SK-N-SH treated with all-trans-retinoic acid at 6 μM for 48 hours (cell line): Measurements from ENCODE around the gene TMEM69.

Experiments
- ARNTL ChIP-seq: fragments of 450-650 bp; formaldehyde crosslinking; IDR thresholded peaks from 2 replicates; pipeline ENCODE4 v1.5.0; 2020; ENCODE audit warnings: low read depth, mild to moderate bottlenecking, moderate library complexity, borderline replicate concordance
- CREB5 ChIP-seq: fragments of 250-450 bp; sonication (Bioruptor Pico); IDR thresholded peaks from 2 replicates; pipeline ENCODE4 v1.5.1; 2020; ENCODE audit warnings: low read depth, mild to moderate bottlenecking, moderate library complexity
- GLIS3 ChIP-seq: fragments of 250-450 bp; sonication (Bioruptor Pico); IDR thresholded peaks from 2 replicates; pipeline ENCODE4 v1.5.0; 2020; ENCODE audit warnings: mild to moderate bottlenecking, moderate library complexity
- ISL1 ChIP-seq: fragments of 250-450 bp; sonication (Bioruptor Pico); IDR thresholded peaks from 2 replicates; pipeline ENCODE4 v2.1.2; 2022; ENCODE audit warnings: mild to moderate bottlenecking, moderate library complexity
- OSR1 ChIP-seq: fragments of 250-450 bp; sonication (Bioruptor Pico); IDR thresholded peaks from 2 replicates; pipeline ENCODE4 v1.8.0; 2022; ENCODE audit warnings: moderate library complexity, mild to moderate bottlenecking, inconsistent platforms
- PATZ1 ChIP-seq: fragments of 250-450 bp; sonication (Bioruptor Pico); IDR thresholded peaks from 2 replicates; pipeline ENCODE4 v1.8.0; 2020; ENCODE audit warnings: mild to moderate bottlenecking, moderate library complexity, borderline replicate concordance
- PPARA ChIP-seq: fragments of 250-450 bp; sonication (Bioruptor Pico); IDR thresholded peaks from 2 replicates; pipeline ENCODE4 v1.5.0; 2020; ENCODE audit warnings: mild to moderate bottlenecking, borderline replicate concordance
- RARB ChIP-seq: fragments of 250-450 bp; sonication (Bioruptor Pico); IDR thresholded peaks from 2 replicates; pipeline ENCODE4 v1.8.0; 2021; ENCODE audit warnings: mild to moderate bottlenecking, moderate library complexity
- SNAI2 ChIP-seq: fragments of 250-450 bp; sonication (Bioruptor Pico); IDR thresholded peaks from 2 replicates; pipeline ENCODE4 v1.5.0; 2020; ENCODE audit warnings: mild to moderate bottlenecking, moderate library complexity
- TOX ChIP-seq: fragments of 250-450 bp; sonication (Bioruptor Pico); IDR thresholded peaks from 2 replicates; pipeline ENCODE4 v1.8.0; 2021; ENCODE audit warnings: mild to moderate bottlenecking, moderate library complexity, borderline replicate concordance
- TSHZ2 ChIP-seq: fragments of 250-450 bp; sonication (Bioruptor Pico); IDR thresholded peaks from 2 replicates; pipeline ENCODE4 v1.5.0; 2020; ENCODE audit warnings: mild to moderate bottlenecking, moderate library complexity
- ZFP30 ChIP-seq: fragments of 450-650 bp; formaldehyde crosslinking; IDR thresholded peaks from 2 replicates; pipeline ENCODE4 v1.5.0; 2022; ENCODE audit warnings: mild to moderate bottlenecking, moderate library complexity
- ZNF70 ChIP-seq: fragments of 450-650 bp; formaldehyde crosslinking; IDR thresholded peaks from 2 replicates; pipeline ENCODE4 v1.5.0; 2020; ENCODE audit warnings: mild to moderate bottlenecking, moderate library complexity
- ZNF8 ChIP-seq: fragments of 450-650 bp; formaldehyde crosslinking; IDR thresholded peaks from 2 replicates; pipeline ENCODE4 v1.5.0; 2020; ENCODE audit warnings: mild to moderate bottlenecking, moderate library complexity

- TF ChIP-seq ISL1 (CRISPR knock-in tag) (no peak), ZNF70 (CRISPR knock-in tag) (no peak), OSR1 (CRISPR knock-in tag) (no peak), ZNF8 (CRISPR knock-in tag) (no peak), PATZ1 (CRISPR knock-in tag) (no peak), TOX (CRISPR knock-in tag) (no peak), GLIS3 (CRISPR knock-in tag) (no peak), CREB5 (CRISPR knock-in tag) (no peak), SNAI2 (CRISPR knock-in tag) (no peak), TSHZ2 (CRISPR knock-in tag) (no peak), PPARA (CRISPR knock-in tag) (no peak), ARNTL (CRISPR knock-in tag) (no peak), RARB (CRISPR knock-in tag) (no peak), ZFP30 (CRISPR knock-in tag) (no peak)
Observed at GRCh38 chr1:45730075-45730779, 42.2 kb downstream of the TMEM69 start.
